Ascending aorta (tissue), 2 donors: Measurements from ENCODE around the gene NUP93. TPM values are rescaled to one million over a fixed set of nuclear protein-coding genes. Genes with fewer than 3 reads are reported as not detected.

Experiments
- DNase-seq, 2 donors: peaks; one replicate each; pipeline ENCODE4 v3.0.0-alpha.2; 2019; ENCODE audit warnings: low spot score in 2 of 2
- H3K27ac ChIP-seq, 2 donors: fragments of 200-600 bp; sonication (generic); one replicate each; pipeline ENCODE4 v1.5.1; 2016 to 2017; ENCODE audit warnings: mild to moderate bottlenecking in 1 of 2
- H3K27me3 ChIP-seq: fragments of 200-600 bp; sonication (generic); one replicate; pipeline ENCODE4 v1.5.1; 2017
- H3K36me3 ChIP-seq, 2 donors: fragments of 200-600 bp; sonication (generic); one replicate each; pipeline ENCODE4 v1.5.1; 2016
- H3K4me1 ChIP-seq, 2 donors: fragments of 200-600 bp; sonication (generic); one replicate each; pipeline ENCODE4 v1.5.1; 2016 to 2017; ENCODE audit warnings: mild to moderate bottlenecking in 1 of 2
- H3K4me3 ChIP-seq, 2 donors: fragments of 200-600 bp; sonication (generic); one replicate each; pipeline ENCODE4 v1.5.1; 2016 to 2017; ENCODE audit warnings: mild to moderate bottlenecking in 1 of 2
- H3K9me3 ChIP-seq, 2 donors: fragments of 200-600 bp; sonication (generic); one replicate each; pipeline ENCODE4 v1.5.1; 2016
- intact Hi-C: fragments of 100-400 bp; cut with DNase I; formaldehyde crosslinking; loops from one replicate; pipeline ENCODE4 v1.15.1; 2023
- total RNA-seq: library from RNA; depleted of rRNA; stranded (reverse); fragments of >200 nt; gene quantifications from one replicate; pipeline ENCODE4 v1.1.0, GENCODE V29; 2016
- TF ChIP-seq, protein P1 (sequence below), 3 experiments: fragments of 200-600 bp in 2 of 3; fragments of 450-650 bp in 1 of 3; sonication (generic) in 2 of 3; IDR thresholded peaks; one replicate each; pipeline ENCODE4 v1.5.1; 2016 to 2019; ENCODE audit warnings: antibody characterized with exemption in 3 of 3, mild to moderate bottlenecking in 1 of 3, moderate library complexity in 1 of 3

Gene NUP93
- total RNA-seq, 1 donor from 2014 or later = 419 TPM

DNA sequence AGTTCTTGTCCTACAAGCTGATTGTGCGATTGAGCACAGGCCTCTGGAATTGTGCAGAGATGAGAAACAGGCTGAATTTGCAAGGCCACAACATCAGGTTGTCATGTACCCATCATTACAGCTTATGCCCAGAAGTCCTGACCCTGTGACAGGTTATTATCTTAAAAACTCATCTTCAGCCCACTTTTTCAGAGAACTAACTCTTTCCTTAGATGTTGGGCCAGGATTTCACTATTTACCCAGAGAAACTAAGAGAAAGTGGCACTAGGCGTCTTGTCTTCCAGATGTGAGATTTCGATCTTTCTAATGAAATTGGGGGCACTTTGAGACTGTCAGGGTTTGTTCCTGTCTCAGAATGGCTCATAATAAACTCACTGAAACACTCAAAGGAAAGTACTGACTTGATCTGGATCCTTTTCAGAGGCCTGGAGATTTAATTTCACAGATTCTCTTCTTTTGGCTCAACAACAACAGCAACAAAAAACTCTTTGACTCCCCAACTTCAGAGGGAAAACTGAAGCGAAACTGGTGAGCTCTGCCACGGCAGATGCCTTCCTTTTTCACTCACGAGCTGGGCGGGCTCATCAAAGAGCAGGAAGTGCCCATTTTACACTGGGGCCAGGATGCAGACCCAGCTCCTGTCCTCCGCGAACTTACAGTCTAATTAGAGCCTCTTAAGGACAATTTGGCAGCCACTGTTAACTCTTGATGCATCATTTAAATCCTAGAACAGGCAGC, 117.4 kb downstream of the NUP93 start:
- TF ChIP-seq, protein P1, sequence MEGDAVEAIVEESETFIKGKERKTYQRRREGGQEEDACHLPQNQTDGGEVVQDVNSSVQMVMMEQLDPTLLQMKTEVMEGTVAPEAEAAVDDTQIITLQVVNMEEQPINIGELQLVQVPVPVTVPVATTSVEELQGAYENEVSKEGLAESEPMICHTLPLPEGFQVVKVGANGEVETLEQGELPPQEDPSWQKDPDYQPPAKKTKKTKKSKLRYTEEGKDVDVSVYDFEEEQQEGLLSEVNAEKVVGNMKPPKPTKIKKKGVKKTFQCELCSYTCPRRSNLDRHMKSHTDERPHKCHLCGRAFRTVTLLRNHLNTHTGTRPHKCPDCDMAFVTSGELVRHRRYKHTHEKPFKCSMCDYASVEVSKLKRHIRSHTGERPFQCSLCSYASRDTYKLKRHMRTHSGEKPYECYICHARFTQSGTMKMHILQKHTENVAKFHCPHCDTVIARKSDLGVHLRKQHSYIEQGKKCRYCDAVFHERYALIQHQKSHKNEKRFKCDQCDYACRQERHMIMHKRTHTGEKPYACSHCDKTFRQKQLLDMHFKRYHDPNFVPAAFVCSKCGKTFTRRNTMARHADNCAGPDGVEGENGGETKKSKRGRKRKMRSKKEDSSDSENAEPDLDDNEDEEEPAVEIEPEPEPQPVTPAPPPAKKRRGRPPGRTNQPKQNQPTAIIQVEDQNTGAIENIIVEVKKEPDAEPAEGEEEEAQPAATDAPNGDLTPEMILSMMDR (IDR thresholded peaks at IDR 0.05) = no peak
- peak in 1 of 2 donors; percentile 54 for DNase-seq
- no peaks in the 10 kb centered on the region for H3K9me3 ChIP-seq
- H3K27ac ChIP-seq = peak overlapping the region; percentile 56 to 57
- intact Hi-C loops = no loop called here
- peaks cover 3 to 10% of the 10 kb centered on the region in 2 donors for H3K4me1 ChIP-seq
- H3K36me3 ChIP-seq = peaks cover 20 to 30% of the 10 kb centered on the region in 2 donors
- no peak overlapping the region for H3K4me3 ChIP-seq
- no peaks in the 10 kb centered on the region for H3K27me3 ChIP-seq

DNA sequence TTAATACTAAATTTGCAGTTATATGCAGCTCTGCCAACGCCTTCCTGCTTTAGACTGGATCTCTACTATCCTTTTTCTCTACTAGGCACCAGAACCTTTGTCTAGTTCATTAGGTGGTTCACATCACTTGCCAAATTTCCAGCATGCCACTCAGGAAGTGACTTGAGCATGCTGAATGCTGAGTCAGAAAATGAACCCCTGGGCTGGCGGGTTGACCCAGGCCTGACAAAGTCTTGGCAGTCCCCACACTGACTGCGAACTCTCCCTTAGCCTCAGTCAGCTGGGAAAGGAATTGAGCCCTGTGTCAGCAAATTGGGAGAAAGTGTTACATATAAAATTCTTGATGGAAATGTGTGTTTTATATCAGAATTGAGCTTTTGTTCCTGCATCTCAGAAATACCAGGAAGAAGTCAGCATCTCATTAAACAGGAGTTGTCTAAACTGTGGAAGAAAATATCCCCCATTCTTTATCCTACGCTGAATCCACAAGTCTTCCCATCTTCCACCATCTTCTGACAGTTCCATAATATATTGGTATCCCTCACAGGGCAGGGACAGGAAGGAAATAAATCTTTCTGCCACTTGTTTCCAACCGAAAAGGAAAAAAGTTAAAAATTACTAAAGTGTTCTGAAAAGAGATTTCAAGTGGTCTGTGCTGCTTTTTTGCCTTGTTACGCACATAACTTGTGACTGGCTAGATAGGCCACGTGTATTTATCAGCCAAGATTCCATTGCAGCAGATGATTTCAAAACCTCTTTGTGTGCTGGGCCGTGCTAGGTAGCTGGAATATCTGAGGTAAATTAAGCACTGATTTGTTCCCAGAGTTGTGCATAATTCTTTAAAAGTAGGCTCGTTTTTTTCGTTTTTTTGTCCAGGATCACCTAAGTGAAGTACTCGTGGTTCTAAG, 118.4 kb downstream of the NUP93 start:
- Histone ChIP-seq H3K27ac (peak overlapping the region; percentile 56 to 57), H3K36me3 (peaks cover 11 to 20% of the 10 kb centered on the region in 2 donors), H3K4me1 (peaks cover 3 to 10% of the 10 kb centered on the region in 2 donors), H3K4me3 (no peak overlapping the region), H3K27me3 (no peaks in the 10 kb centered on the region), H3K9me3 (no peaks in the 10 kb centered on the region)
- TF ChIP-seq, protein P1 (IDR thresholded peaks at IDR 0.05) = no peak
- peak in 1 of 2 donors; percentile 74 for DNase-seq
- intact Hi-C loops = no loop called here

DNA sequence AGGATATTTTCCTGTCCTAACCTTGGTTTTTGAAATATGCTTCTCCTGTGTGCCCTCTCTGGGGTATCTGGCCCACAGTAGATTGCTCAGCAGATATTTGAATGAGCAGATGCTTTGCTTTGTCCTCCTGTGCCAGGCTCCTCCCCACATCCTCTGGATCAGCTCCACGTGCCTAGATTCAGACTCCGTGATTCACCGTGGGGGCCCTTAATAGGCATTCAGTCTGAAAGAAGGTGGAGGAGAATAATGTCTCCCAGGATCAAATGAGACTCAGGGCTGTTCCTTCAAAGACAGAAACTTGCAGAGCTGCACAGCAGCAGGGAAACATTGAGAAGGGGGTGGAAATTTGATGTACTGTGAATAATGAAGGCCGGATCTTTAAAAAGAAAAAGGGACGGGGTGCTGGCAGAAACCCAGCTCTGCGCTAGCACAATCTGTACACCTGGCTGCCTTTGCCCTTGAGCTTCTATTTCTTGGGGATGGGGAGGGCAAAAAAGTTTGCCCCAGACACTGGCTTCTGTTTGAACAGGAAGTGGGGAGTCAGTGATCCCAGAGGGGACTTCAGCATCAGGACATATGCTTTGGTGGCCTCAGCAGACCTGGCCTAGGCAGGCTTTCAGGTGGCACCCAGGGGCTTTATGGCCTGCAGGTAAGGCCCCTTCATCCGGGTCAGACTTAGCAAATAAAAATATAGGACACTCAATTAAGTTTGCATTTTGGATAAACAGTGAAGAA, 119.2 kb downstream of the NUP93 start:
- Histone ChIP-seq H3K9me3 (no peaks in the 10 kb centered on the region), H3K27me3 (no peaks in the 10 kb centered on the region), H3K4me3 (no peak overlapping the region), H3K36me3 (peaks cover 9 to 12% of the 10 kb centered on the region in 2 donors), H3K27ac (peak overlapping the region in 1 of 2 donors; percentile 57), H3K4me1 (peaks cover 3 to 10% of the 10 kb centered on the region in 2 donors)
- peak in 1 of 2 donors; percentile 55 for DNase-seq
- intact Hi-C loops = no loop called here
- TF ChIP-seq, protein P1 (IDR thresholded peaks at IDR 0.05) = peak in 1 of 3 experiments; percentile 4

DNA sequence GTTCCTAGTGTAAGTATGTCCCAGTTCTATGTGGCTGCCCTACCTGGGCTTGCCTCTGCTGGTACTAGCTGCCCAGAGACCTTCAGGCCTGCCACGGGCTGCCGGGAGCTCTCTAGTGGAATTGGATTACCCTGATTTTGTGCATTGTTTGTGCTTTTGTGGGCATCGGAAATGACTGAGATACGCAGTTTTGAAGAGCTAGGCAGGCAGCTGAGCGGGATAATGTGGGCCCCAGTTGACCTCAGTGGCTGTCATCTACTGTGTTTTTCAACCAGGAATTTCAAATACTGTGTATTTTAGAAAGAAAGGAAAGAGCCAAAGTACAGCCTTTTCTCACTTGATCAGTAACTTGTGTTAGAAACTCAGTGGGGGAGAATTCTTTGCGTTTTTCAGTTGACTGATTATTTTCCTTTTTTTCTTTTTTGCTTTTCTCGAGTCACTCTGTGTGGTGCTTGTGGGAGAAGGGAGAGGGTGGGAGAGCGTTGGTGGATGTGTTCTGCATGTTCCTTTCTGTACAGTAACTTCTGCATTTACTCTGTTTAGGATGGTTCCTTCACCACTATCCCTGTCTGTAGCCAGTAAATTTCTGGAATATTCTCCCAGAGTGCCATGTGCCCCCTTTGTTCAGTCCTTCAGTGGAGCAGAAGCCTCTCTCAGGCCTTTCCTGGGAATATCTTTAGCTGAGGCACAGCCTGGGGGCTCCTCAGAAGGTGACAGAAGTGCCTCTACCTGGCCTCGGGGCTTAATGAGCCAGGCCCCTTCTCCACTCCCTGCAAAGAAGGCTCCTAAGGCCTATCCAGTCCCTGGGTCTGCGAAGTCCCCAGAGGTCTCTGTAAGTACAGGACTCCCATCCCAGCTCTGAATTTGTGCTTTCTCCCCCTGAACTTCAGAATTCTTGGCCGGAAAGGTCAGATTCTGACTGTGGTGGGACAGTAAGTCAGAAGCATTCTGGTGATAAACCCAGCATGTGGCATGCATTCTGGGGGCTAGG, 120.1 kb downstream of the NUP93 start:
- DNase-seq = peak in 1 of 2 donors; percentile 51
- TF ChIP-seq, protein P1 (IDR thresholded peaks at IDR 0.05) = no peak
- peak overlapping the region in 1 of 2 donors; percentile 57 for H3K27ac ChIP-seq
- no peaks in the 10 kb centered on the region for H3K9me3 ChIP-seq
- peaks cover 3 to 7% of the 10 kb centered on the region in 2 donors for H3K36me3 ChIP-seq
- H3K4me1 ChIP-seq = peaks cover 3 to 10% of the 10 kb centered on the region in 2 donors
- H3K4me3 ChIP-seq = no peak overlapping the region
- intact Hi-C loops = no loop called here
- no peaks in the 10 kb centered on the region for H3K27me3 ChIP-seq
